Measurements from ENCODE around the gene TMOD1. TPM values are rescaled to one million over a fixed set of nuclear protein-coding genes. Genes with fewer than 3 reads are reported as not detected.
"Not testable (repeated sequence)": the region's sequence is repeated elsewhere in the genome, so short reads cannot be mapped to it uniquely, and the experiment has no call there.

The TMOD1 gene
- 10 to 100 TPM; 30.0 to 47.0 (median 36.0) TPM for total RNA-seq

DNA sequence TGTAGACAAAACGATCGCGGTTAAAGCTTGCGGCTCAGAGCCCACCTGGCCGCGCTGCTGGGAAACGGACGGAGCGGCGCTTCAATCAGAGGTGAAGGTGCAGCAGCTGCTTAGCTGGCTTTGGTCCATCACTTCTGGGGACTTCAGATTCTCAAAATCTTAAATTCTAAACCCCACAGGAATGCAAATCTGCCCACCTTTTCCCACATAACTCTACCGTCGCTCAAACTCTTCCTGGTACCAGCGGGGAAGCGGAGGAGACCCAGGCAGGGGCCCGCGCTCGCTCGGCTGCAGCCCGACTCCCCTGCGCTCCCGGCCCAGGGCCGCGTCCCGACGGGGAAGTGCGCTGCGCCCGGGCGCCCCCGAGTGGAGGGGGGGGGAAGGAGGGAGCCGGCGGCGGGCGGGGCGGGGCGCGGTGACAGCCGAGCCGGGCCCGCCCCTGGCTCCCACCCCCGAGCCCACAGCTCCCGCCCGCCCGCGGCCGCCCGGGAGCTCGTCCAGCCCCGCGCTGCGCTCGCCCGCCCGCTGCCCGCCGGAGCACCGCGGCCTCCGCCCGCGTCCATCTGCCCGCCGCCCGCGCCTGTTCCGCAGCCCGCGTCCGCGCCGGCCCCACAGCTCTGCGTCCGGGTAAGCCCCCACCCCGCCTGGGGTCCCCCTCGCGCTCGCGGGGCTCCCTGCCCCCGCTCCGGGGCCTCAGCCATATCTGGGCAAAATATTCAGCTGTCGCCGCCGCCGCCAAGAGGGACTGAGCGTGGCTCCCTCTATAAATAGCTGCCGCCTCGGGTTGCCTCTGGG lies at the start of gene TMOD1:
Gene TMOD1, plus strand, starts transcription at position 490 of the 795 bp plus-strand sequence. CDS start 22,523 bp downstream, outside the sequence.
- peaks cover 0 to 54% (median 6%) of the 10 kb centered on the region in 4 donors for H3K4me1 ChIP-seq
- H3K4me3 ChIP-seq, result peak within 1 kb of the TSS; percentile 40 to 92 (median 85)
- H3K9me3 ChIP-seq, result no peaks in the 10 kb centered on the region
- peak; percentile 50 to 52 for DNase-seq (ENCODE audit: low spot score in 2 of 2)
- H3K36me3 ChIP-seq, result peaks cover 0 to 7% (median 0%) of the 10 kb centered on the region in 3 donors
- TF ChIP-seq EP300 (IDR thresholded peaks at IDR 0.05) (peak in 1 of 2 donors; percentile 44), POLR2A (IDR thresholded peaks at IDR 0.05) (peak in 1 of 2 donors; percentile 50)
- TF ChIP-seq, protein P1, sequence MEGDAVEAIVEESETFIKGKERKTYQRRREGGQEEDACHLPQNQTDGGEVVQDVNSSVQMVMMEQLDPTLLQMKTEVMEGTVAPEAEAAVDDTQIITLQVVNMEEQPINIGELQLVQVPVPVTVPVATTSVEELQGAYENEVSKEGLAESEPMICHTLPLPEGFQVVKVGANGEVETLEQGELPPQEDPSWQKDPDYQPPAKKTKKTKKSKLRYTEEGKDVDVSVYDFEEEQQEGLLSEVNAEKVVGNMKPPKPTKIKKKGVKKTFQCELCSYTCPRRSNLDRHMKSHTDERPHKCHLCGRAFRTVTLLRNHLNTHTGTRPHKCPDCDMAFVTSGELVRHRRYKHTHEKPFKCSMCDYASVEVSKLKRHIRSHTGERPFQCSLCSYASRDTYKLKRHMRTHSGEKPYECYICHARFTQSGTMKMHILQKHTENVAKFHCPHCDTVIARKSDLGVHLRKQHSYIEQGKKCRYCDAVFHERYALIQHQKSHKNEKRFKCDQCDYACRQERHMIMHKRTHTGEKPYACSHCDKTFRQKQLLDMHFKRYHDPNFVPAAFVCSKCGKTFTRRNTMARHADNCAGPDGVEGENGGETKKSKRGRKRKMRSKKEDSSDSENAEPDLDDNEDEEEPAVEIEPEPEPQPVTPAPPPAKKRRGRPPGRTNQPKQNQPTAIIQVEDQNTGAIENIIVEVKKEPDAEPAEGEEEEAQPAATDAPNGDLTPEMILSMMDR (IDR thresholded peaks at IDR 0.05), result peak in 2 of 5 experiments; percentile 20 to 43
- H3K27ac ChIP-seq, result peak within 1 kb of the TSS; percentile 49 to 94 (median 77)
- no peaks in the 10 kb centered on the region for H3K27me3 ChIP-seq
- 0 to 2% methylated on average over 28 to 45 of the region's 87 CpGs for WGBS, 2 donors

DNA sequence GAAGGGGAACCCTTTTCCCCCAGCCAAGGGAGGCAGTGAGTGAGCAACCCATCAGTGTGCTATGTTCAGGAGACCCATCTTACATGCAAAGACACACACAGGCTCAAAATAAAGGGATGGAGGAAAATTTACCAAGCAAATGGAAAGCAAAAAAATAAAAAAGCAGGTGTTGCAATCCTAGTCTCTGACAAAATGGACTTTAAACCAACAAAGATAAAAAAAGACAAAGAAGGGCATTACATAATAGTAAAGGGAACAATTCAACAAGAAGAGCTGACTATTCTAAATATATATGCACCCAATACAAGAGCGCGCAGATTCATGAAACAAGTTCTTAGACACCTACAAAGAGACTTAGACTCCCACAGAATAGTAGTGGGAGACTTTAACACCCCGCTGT lies 47.9 kb upstream of the TMOD1 start:
- 91 to 99% methylated on average over 3 of the region's 3 CpGs for WGBS, 2 donors
- not testable (repeated sequence) for H3K27me3 ChIP-seq; H3K27ac ChIP-seq; H3K4me1 ChIP-seq; DNase-seq (ENCODE audit: low spot score in 2 of 2); H3K4me3 ChIP-seq; H3K9me3 ChIP-seq
- H3K36me3 ChIP-seq, result peaks cover 0 to 19% (median 0%) of the 10 kb centered on the region in 3 donors

DNA sequence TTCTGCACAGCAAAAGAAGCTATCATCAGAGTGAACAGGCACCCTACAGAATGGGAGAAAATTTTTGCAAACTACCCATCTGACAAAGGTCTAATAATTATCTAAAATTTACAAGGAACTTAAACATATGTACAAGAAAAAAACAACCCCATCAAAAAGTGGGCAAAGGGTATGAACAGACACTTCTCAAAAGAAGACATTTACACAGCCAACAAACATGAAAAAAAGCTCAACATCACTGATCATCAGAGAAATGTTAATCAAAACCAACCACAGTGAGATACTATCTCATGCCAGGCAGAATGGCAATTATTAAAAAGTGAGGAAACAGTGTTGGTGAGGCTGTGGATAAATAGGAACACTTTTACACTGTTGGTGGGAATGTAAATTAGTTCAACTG lies 44.6 kb upstream of the TMOD1 start:
- H3K36me3 ChIP-seq, result peaks cover 0 to 13% (median 0%) of the 10 kb centered on the region in 3 donors
- DNase-seq (ENCODE audit: low spot score in 2 of 2); H3K27ac ChIP-seq; H3K9me3 ChIP-seq; H3K27me3 ChIP-seq; H3K4me1 ChIP-seq; H3K4me3 ChIP-seq: not testable (repeated sequence)

DNA sequence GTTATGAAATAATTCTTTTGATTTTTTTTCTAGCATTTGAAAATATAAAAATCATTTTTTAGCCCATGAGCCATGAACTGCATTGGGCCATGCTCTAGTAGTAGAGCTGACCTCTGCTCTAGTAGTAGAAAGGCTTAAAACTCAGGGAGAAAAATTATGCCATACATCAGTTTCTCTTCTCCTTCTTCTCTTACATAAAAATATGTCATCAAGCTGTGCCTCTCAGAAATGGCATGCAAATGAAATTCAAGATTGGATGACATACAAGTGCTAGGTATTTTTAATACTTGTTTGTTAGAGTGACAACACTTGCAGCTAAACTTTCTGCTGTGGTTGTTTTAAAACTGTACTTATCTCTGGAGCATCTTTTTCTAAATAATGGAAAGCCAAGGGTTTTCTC lies 42.1 kb upstream of the TMOD1 start:
- Histone ChIP-seq H3K4me1 (no peaks in the 10 kb centered on the region), H3K9me3 (no peaks in the 10 kb centered on the region), H3K4me3 (no peak overlapping the region), H3K27ac (no peak overlapping the region), H3K27me3 (no peaks in the 10 kb centered on the region), H3K36me3 (peaks cover 0 to 29% (median 0%) of the 10 kb centered on the region in 3 donors)
- TF ChIP-seq, protein P1 (IDR thresholded peaks at IDR 0.05), result no peak
- TF ChIP-seq POLR2A (IDR thresholded peaks at IDR 0.05) (no peak), EP300 (IDR thresholded peaks at IDR 0.05) (no peak)
- DNase-seq (ENCODE audit: low spot score in 2 of 2), result no peak

DNA sequence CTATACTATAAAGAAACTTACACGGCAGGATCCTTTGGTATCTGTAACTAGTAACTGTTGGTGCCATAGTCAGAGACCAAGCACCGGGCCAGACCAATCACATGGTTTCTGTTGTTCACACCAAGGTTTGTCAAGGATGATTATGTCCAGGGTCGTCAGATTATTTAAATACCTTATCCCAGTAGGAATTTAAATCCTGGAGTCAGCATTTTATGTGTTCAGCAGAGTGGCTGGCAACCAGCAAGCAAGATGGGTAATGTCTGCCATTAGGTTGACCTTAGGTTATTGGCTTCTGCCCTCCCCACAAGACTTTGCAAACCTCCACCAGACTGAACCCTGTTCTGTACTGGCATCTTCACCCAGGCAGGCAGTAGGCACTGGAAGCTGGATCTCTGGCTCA lies 39.3 kb upstream of the TMOD1 start:
- DNase-seq (ENCODE audit: low spot score in 2 of 2), result no peak
- Histone ChIP-seq H3K36me3 (peaks cover 0 to 57% (median 0%) of the 10 kb centered on the region in 3 donors), H3K4me1 (no peaks in the 10 kb centered on the region), H3K4me3 (no peak overlapping the region), H3K9me3 (no peaks in the 10 kb centered on the region), H3K27ac (no peak overlapping the region), H3K27me3 (no peaks in the 10 kb centered on the region)
- WGBS, 2 donors, result 85 to 86% methylated on average over 3 of the region's 3 CpGs
- TF ChIP-seq POLR2A (IDR thresholded peaks at IDR 0.05), result no peak
- TF ChIP-seq EP300 (IDR thresholded peaks at IDR 0.05), result no peak
- TF ChIP-seq, protein P1 (IDR thresholded peaks at IDR 0.05), result no peak

DNA sequence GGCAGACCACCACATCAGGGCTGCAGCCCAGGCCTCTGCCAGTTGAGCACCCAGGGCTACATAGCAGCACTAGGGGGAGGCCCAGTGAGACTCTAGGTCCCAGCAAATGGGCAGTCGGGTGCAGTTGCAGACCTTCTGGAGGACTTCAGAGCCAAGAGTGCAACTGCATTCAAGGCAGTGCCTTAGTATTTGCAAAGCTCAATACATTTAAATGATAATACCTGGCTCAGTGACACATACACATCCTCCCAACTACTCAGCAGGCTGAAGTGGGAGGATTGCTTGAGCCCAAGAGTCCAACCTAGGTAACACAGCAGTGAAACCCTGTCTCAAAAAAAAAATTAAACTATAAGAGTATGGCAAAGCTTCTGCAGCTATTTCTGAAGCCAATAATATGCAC lies 38.6 kb upstream of the TMOD1 start:
- no peak for DNase-seq (ENCODE audit: low spot score in 2 of 2)
- H3K4me3 ChIP-seq, result no peak overlapping the region
- 100% methylated on average over 1 of the region's 1 CpG for WGBS, 2 donors
- TF ChIP-seq, protein P1 (IDR thresholded peaks at IDR 0.05), result no peak
- no peak for TF ChIP-seq POLR2A (IDR thresholded peaks at IDR 0.05)
- TF ChIP-seq EP300 (IDR thresholded peaks at IDR 0.05), result no peak
- no peak overlapping the region for H3K27ac ChIP-seq
- H3K4me1 ChIP-seq, result no peaks in the 10 kb centered on the region
- peaks cover 0 to 59% (median 0%) of the 10 kb centered on the region in 3 donors for H3K36me3 ChIP-seq
- H3K27me3 ChIP-seq, result no peaks in the 10 kb centered on the region
- H3K9me3 ChIP-seq, result no peaks in the 10 kb centered on the region
